Mesenchymal stem cell (in vitro differentiated cells and primary cell): ENCODE data around the gene MAL. TPM values are rescaled to one million over a fixed set of nuclear protein-coding genes. Genes with fewer than 3 reads are reported as not detected.

Experiments used
- DNase-seq: peaks from one replicate; pipeline ENCODE4 v3.0.0-alpha.2; 2013
- H2AFZ ChIP-seq: one replicate; pipeline ENCODE4 v1.6.1; 2013; ENCODE audit warnings: low read depth, mild to moderate bottlenecking, control low read depth, inconsistent platforms, low read length, moderate library complexity
- H2AK5ac ChIP-seq: 2 replicates; pipeline ENCODE4 v1.6.1; 2013; ENCODE audit warnings: low read length, moderate library complexity, mild to moderate bottlenecking, inconsistent platforms; ENCODE audit not compliant: severe bottlenecking
- H2BK120ac ChIP-seq: one replicate; pipeline ENCODE4 v1.6.1; 2013; ENCODE audit warnings: low read depth, mild to moderate bottlenecking, inconsistent platforms, low read length, moderate library complexity
- H2BK12ac ChIP-seq, 2 experiments: one replicate each; pipeline ENCODE4 v1.6.1; 2013; ENCODE audit warnings: inconsistent platforms in 2 of 2, low read length in 2 of 2, mild to moderate bottlenecking in 2 of 2, moderate library complexity in 2 of 2, control low read depth in 1 of 2
- H2BK15ac ChIP-seq: one replicate; pipeline ENCODE4 v1.6.1; 2013; ENCODE audit warnings: mild to moderate bottlenecking, low read depth, inconsistent platforms; ENCODE audit not compliant: poor library complexity, severe bottlenecking
- H2BK5ac ChIP-seq: 2 replicates; pipeline ENCODE4 v1.6.1; 2013; ENCODE audit warnings: low read depth, mild to moderate bottlenecking, low read length, control low read depth, inconsistent platforms; ENCODE audit not compliant: poor library complexity, severe bottlenecking
- H3K14ac ChIP-seq, 2 experiments: one replicate each; pipeline ENCODE4 v1.6.1; 2013; ENCODE audit warnings: inconsistent platforms in 2 of 2, low read length in 2 of 2, control low read depth in 1 of 2, mild to moderate bottlenecking in 1 of 2, moderate library complexity in 1 of 2
- H3K18ac ChIP-seq, 2 experiments: one replicate each; pipeline ENCODE4 v1.6.1; 2013; ENCODE audit warnings: inconsistent platforms in 2 of 2, low read length in 2 of 2, control low read depth in 1 of 2, low read depth in 1 of 2, mild to moderate bottlenecking in 1 of 2
- H3K23ac ChIP-seq, 2 experiments: one replicate each; pipeline ENCODE4 v1.6.1; 2013; ENCODE audit warnings: inconsistent platforms in 2 of 2, low read length in 2 of 2, mild to moderate bottlenecking in 2 of 2, moderate library complexity in 2 of 2, control low read depth in 1 of 2
- H3K27ac ChIP-seq: 2 replicates; pipeline ENCODE4 v1.5.1; 2013; ENCODE audit warnings: mild to moderate bottlenecking, moderate library complexity, low read length, control low read depth, inconsistent platforms; ENCODE audit not compliant: poor library complexity, severe bottlenecking
- H3K27me3 ChIP-seq, 2 experiments: 2 replicates each; pipeline versions ENCODE4 v1.6.1 to v1.7.0; 2013; ENCODE audit warnings: low read length in 2 of 2, mild to moderate bottlenecking in 2 of 2, moderate library complexity in 2 of 2, control low read depth in 1 of 2, inconsistent platforms in 1 of 2; ENCODE audit not compliant: control insufficient read depth in 1 of 2, insufficient read depth in 1 of 2
- H3K36me3 ChIP-seq, 2 experiments: 2 replicates each; pipeline versions ENCODE4 v1.6.1 to v1.7.0; 2013; ENCODE audit warnings: low read length in 2 of 2, control low read depth in 1 of 2, inconsistent platforms in 1 of 2, low read depth in 1 of 2, mild to moderate bottlenecking in 1 of 2; ENCODE audit not compliant: insufficient read depth in 2 of 2, control insufficient read depth in 1 of 2
- H3K4ac ChIP-seq, 2 experiments: one replicate each; pipeline ENCODE4 v1.6.1; 2013; ENCODE audit warnings: inconsistent platforms in 2 of 2, low read length in 2 of 2, mild to moderate bottlenecking in 2 of 2, moderate library complexity in 2 of 2, control low read depth in 1 of 2, low read depth in 1 of 2
- H3K4me1 ChIP-seq: 2 replicates; pipeline ENCODE4 v1.6.1; 2013; ENCODE audit warnings: low read depth, low read length, control low read depth; ENCODE audit not compliant: control insufficient read depth, insufficient read depth
- H3K4me2 ChIP-seq: 2 replicates; pipeline ENCODE4 v1.6.1; 2013; ENCODE audit warnings: low read length, mild to moderate bottlenecking, inconsistent platforms; ENCODE audit not compliant: poor library complexity, severe bottlenecking
- H3K4me3 ChIP-seq, 2 experiments: 2 replicates each; pipeline versions ENCODE4 v1.5.1 to v1.7.0; 2013; ENCODE audit warnings: low read length in 2 of 2, mild to moderate bottlenecking in 2 of 2, control low read depth in 1 of 2, low read depth in 1 of 2; ENCODE audit not compliant: insufficient read depth in 1 of 2
- H3K79me1 ChIP-seq: replicated peaks from 2 replicates; pipeline ENCODE4 v1.6.1; 2013; ENCODE audit warnings: mild to moderate bottlenecking, control low read depth, low read length, inconsistent platforms; ENCODE audit not compliant: poor library complexity, severe bottlenecking
- H3K9ac ChIP-seq: 2 replicates; pipeline ENCODE4 v1.7.0; 2013; ENCODE audit warnings: mild to moderate bottlenecking, low read length, moderate library complexity
- H3K9me3 ChIP-seq: 2 replicates; pipeline ENCODE4 v1.7.0; 2013; ENCODE audit warnings: mild to moderate bottlenecking, low read length; ENCODE audit not compliant: control insufficient read depth
- H4K8ac ChIP-seq: one replicate; pipeline ENCODE4 v1.6.1; 2013; ENCODE audit warnings: inconsistent platforms, mild to moderate bottlenecking, low read length, moderate library complexity
- H4K91ac ChIP-seq: one replicate; pipeline ENCODE4 v1.6.1; 2013; ENCODE audit warnings: mild to moderate bottlenecking, low read length, inconsistent platforms
- WGBS: methylation state at CpG from one replicate; pipeline ENCODE4 v1.1.7; 2013; ENCODE audit warnings: mixed read lengths; 5-methylcytosine and 5-hydroxymethylcytosine counted together
- polyA plus RNA-seq, 2 experiments: library from polyadenylated mRNA; stranded (reverse); fragments of 200-250 nt; gene quantifications; one replicate each; pipeline ENCODE4 v1.2.3, GENCODE V29; 2013

MAL gene
- polyA plus RNA-seq (2013, experiment 1 of 2), result not detected
- not detected for polyA plus RNA-seq (2013, experiment 2 of 2)

DNA sequence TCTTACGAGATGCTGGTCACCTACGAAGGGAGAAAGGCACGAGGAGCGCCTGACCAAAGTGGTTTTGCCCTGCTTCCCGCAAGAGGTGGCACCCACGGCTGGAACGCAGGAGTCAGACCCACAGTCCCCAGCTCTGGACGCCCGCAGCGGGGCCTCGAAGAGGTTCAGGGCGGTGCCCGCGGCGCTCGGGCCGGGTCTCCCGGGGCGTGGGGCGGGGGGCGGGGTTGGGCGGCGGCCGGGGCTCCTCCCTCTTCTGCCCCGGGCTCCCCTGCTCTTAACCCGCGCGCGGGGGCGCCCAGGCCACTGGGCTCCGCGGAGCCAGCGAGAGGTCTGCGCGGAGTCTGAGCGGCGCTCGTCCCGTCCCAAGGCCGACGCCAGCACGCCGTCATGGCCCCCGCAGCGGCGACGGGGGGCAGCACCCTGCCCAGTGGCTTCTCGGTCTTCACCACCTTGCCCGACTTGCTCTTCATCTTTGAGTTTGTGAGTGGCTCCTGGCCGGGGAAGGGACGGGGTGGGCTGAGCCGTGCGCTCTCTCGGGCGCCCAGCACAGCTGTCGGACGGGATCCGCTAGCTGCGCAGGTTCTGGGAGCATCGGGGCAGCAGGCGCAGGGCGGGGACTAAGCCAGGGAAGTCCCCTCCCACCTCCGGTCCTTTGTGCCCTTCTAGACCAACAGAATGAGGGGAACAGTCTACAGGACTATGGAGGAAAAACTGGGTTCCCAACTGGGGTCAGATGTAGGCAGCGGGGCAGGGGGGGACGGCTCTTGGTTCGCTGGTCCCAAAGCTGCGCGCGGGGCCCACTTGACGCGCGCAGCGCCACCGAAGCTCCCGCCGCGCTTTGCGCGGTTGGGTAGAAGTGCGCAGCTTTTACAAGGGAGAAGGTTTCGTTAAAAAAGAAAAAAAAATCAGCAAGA, at the start of gene MAL:
MAL (plus strand) TSS at position 303 of the 914 bp plus-strand sequence; CDS start at position 388, 85 bp downstream.
- Histone ChIP-seq H3K18ac (no peak within 1 kb of the TSS), H3K27ac (no peak within 1 kb of the TSS), H4K8ac (no peak within 1 kb of the TSS), H3K4me2 (peak within 1 kb of the TSS; percentile 27), H2BK5ac (no peak within 1 kb of the TSS), H3K14ac (no peak within 1 kb of the TSS), H3K79me1 (no peaks in the 10 kb centered on the region), H2BK12ac (no peak within 1 kb of the TSS), H3K4ac (no peak within 1 kb of the TSS), H3K9ac (no peak within 1 kb of the TSS), H2AFZ (no peak within 1 kb of the TSS), H4K91ac (no peak within 1 kb of the TSS), H3K23ac (no peak within 1 kb of the TSS), H3K4me1 (peaks cover 11% of the 10 kb centered on the region), H3K27me3 (peaks cover 49 to 89% of the 10 kb centered on the region in 2 experiments), H2BK15ac (no peak within 1 kb of the TSS), H3K9me3 (no peaks in the 10 kb centered on the region), H2BK120ac (no peak within 1 kb of the TSS), H3K36me3 (no peaks in the 10 kb centered on the region), H3K4me3 (peak within 1 kb of the TSS in 1 of 2 experiments; percentile 18), H2AK5ac (no peak within 1 kb of the TSS)
- DNase-seq, result no peak
- 14% methylated on average over 63 of the region's 81 CpGs for WGBS

DNA sequence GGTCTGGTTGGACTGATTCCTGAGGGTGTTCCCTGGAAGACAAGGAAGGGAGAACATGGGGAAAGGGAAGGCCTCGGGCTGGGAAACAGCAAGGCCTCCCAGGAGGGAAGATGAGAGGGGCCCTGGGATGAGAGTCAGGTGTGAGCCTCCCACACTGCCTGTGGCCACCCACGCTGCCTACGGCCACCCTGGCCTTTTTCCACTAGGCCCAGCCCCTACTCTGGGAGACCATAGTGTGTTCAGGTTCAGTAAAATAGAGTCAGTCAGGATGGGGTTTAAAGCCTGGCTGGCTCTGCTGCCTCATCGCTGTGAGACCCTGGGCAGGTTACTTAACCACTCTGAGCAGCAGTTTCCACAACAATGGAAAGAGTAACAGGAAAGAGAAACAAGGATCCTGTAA, 47.7 kb upstream of the MAL start:
- Histone ChIP-seq H2BK120ac (no peak overlapping the region), H3K4me2 (no peak overlapping the region), H3K36me3 (no peaks in the 10 kb centered on the region), H3K9me3 (no peaks in the 10 kb centered on the region), H2AFZ (no peak overlapping the region), H3K27me3 (peaks cover 0 to 43% of the 10 kb centered on the region in 2 experiments), H3K9ac (no peak overlapping the region), H3K4me1 (no peaks in the 10 kb centered on the region), H2BK15ac (no peak overlapping the region), H3K18ac (no peak overlapping the region), H4K91ac (no peak overlapping the region), H3K23ac (no peak overlapping the region), H3K79me1 (no peaks in the 10 kb centered on the region), H2BK12ac (no peak overlapping the region), H3K27ac (no peak overlapping the region), H2BK5ac (no peak overlapping the region), H3K14ac (no peak overlapping the region), H4K8ac (no peak overlapping the region), H3K4ac (no peak overlapping the region), H2AK5ac (no peak overlapping the region), H3K4me3 (no peak overlapping the region)
- DNase-seq, result no peak
- WGBS, result 61% methylated on average over 4 of the region's 4 CpGs

DNA sequence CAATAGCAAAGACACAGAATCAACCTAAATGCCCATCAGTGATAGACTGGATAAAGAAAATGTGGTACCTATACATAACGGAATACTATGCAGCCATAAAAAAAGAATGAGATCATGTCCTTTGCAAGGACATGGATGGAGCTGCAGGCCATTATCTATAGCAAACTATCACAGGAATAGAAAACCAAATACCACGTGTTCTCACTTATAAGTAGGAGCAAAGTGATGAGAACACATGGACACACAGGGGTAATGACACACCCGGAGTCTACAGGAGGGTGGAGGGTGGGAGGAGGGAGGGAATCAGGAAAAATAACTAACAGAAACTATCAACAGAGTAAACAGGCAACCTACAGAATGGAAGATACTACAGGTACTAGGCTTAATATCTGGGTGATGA, 46.6 kb upstream of the MAL start:
- H4K8ac ChIP-seq, result no peak overlapping the region

More for the DNA sequence above, 46.6 kb upstream of the MAL start:
- no peak for DNase-seq
- Histone ChIP-seq H2BK5ac (no peak overlapping the region), H3K4ac (no peak overlapping the region), H3K23ac (no peak overlapping the region), H2BK12ac (no peak overlapping the region), H2BK15ac (no peak overlapping the region), H3K27me3 (peaks cover 0 to 43% of the 10 kb centered on the region in 2 experiments), H2AK5ac (no peak overlapping the region), H3K9me3 (no peaks in the 10 kb centered on the region), H4K91ac (no peak overlapping the region), H3K79me1 (no peaks in the 10 kb centered on the region), H3K4me2 (no peak overlapping the region), H2AFZ (no peak overlapping the region), H3K27ac (no peak overlapping the region), H3K36me3 (no peaks in the 10 kb centered on the region), H3K4me1 (no peaks in the 10 kb centered on the region), H3K18ac (no peak overlapping the region), H3K14ac (no peak overlapping the region), H2BK120ac (no peak overlapping the region), H3K4me3 (no peak overlapping the region), H3K9ac (no peak overlapping the region)
- no CpG with 5 or more reads among the region's 3 CpGs for WGBS
